A549 (cell line): ENCODE measurements around the gene ALG12. TPM values are rescaled to one million over a fixed set of nuclear protein-coding genes. Genes with fewer than 3 reads are reported as not detected.

Experiments
- ATAC-seq, 2 experiments: fragments of 200-7000 bp in 1 of 2; fragments of >200 bp in 1 of 2; cut with Nextera tagmentation in 1 of 2; cut with Tn5 transposase in 1 of 2; 3 replicates each; pipeline versions ENCODE4 v1.8.0 to v1.9.1; 2018 to 2020; ENCODE audit warnings: mild to moderate bottlenecking in 1 of 2, moderate library complexity in 1 of 2
- CTCF ChIA-PET: fragments of 300-600 bp; sonication (Branson Sonifier 250); formaldehyde crosslinking; extraction: SDS; loops from one replicate; lab custom pipeline; 2021; ENCODE audit warnings: antibody characterized with exemption, inconsistent platforms; lab: Yijun Ruan, JAX
- POLR2A ChIA-PET: fragments of 350-600 bp; formaldehyde crosslinking; extraction: SDS; loops from one replicate; lab custom pipeline; 2021; ENCODE audit warnings: antibody characterized with exemption, inconsistent platforms; lab: Yijun Ruan, JAX
- DNase-seq, 2 experiments: peaks; one replicate each; pipeline versions ENCODE4 v3.0.0 to v3.0.0-alpha.2; 2011 to 2016; ENCODE audit warnings: low read depth in 1 of 2, low spot score in 1 of 2
- FAIRE-seq: peaks from 2 replicates; lab custom pipeline; 2011; peaks lifted over from hg19 to GRCh38; lab: Jason Lieb, UNC
- H3K27ac ChIP-seq, 2 experiments: fragments of >200 bp; sonication (Bioruptor Twin); formaldehyde crosslinking; 3 replicates each; pipeline ENCODE4 v1.5.1; 2016 to 2017
- H3K4me1 ChIP-seq: fragments of >200 bp; sonication (Bioruptor Twin); formaldehyde crosslinking; 3 replicates; pipeline ENCODE4 v1.6.1; 2016
- H3K4me2 ChIP-seq: fragments of >200 bp; sonication (Bioruptor Twin); formaldehyde crosslinking; 3 replicates; pipeline ENCODE4 v1.6.1; 2016
- H3K4me3 ChIP-seq: fragments of >200 bp; sonication (Bioruptor Twin); formaldehyde crosslinking; 3 replicates; pipeline ENCODE4 v1.5.1; 2016
- H3K9me3 ChIP-seq: fragments of >200 bp; sonication (Bioruptor Twin); formaldehyde crosslinking; 3 replicates; pipeline ENCODE4 v1.6.1; 2016
- ATOH8 ChIP-seq: fragments of 250-450 bp; sonication (Bioruptor Pico); IDR thresholded peaks from 2 replicates; pipeline ENCODE4 v1.5.0; 2020; ENCODE audit warnings: low read depth, mild to moderate bottlenecking, moderate library complexity
- BCL3 ChIP-seq: fragments of >200 bp; sonication (Bioruptor Twin); formaldehyde crosslinking; IDR thresholded peaks from 3 replicates; pipeline ENCODE4 v1.6.1; 2016
- CEBPB ChIP-seq, 2 experiments: fragments of >200 bp in 1 of 2; sonication (Bioruptor Twin) in 1 of 2; formaldehyde crosslinking in 1 of 2; IDR thresholded peaks; 2 replicates each; pipeline ENCODE4 v1.6.1; 2012 to 2016
- E2F6 ChIP-seq: IDR thresholded peaks from 2 replicates; pipeline ENCODE4 v1.6.1; 2012; ENCODE audit warnings: low read depth, borderline replicate concordance
- EHMT2 ChIP-seq: fragments of 200-600 bp; sonication (generic); IDR thresholded peaks from 2 replicates; pipeline ENCODE4 v1.6.1; 2016; ENCODE audit warnings: antibody characterized with exemption, low read depth, mild to moderate bottlenecking, moderate library complexity
- ELK1 ChIP-seq: fragments of 150-350 bp; IDR thresholded peaks from 2 replicates; pipeline ENCODE4 v1.6.1; 2014; ENCODE audit warnings: low read depth, mild to moderate bottlenecking, low read length
- ESRRA ChIP-seq: fragments of 150-350 bp; IDR thresholded peaks from 2 replicates; pipeline ENCODE4 v1.6.1; 2014; ENCODE audit warnings: mild to moderate bottlenecking, low read length, borderline replicate concordance
- KDM1A ChIP-seq: fragments of 200-600 bp; sonication (generic); IDR thresholded peaks from 2 replicates; pipeline ENCODE4 v1.6.1; 2016; ENCODE audit warnings: low read depth, mild to moderate bottlenecking
- KDM5A ChIP-seq: fragments of 200-600 bp; sonication (generic); IDR thresholded peaks from 2 replicates; pipeline ENCODE4 v1.6.1; 2016; ENCODE audit warnings: antibody characterized with exemption, mild to moderate bottlenecking
- MAFK ChIP-seq: fragments of 450-650 bp; IDR thresholded peaks from 2 replicates; pipeline ENCODE4 v1.6.1; 2014; ENCODE audit not compliant: partially characterized antibody
- MAZ ChIP-seq: fragments of 150-350 bp; IDR thresholded peaks from 2 replicates; pipeline ENCODE4 v1.6.1; 2014; ENCODE audit warnings: antibody characterized with exemption, low read depth, low read length, borderline replicate concordance
- PBX3 ChIP-seq: IDR thresholded peaks from 2 replicates; pipeline ENCODE4 v1.6.1; 2012
- RAD21 ChIP-seq, 2 experiments: fragments of >200 bp in 1 of 2; sonication (Bioruptor Twin) in 1 of 2; formaldehyde crosslinking in 1 of 2; IDR thresholded peaks in 1 of 2; conservative IDR thresholded peaks in 1 of 2; 2 replicates in 1 of 2; 3 replicates in 1 of 2; pipeline ENCODE4 v1.6.1; 2012 to 2018; ENCODE audit warnings: inconsistent platforms in 1 of 2
- RARB ChIP-seq: fragments of 250-450 bp; sonication (Bioruptor Pico); IDR thresholded peaks from 2 replicates; pipeline ENCODE4 v1.8.0; 2021; ENCODE audit warnings: mild to moderate bottlenecking, moderate library complexity
- REST ChIP-seq: fragments of 200-600 bp; sonication (generic); IDR thresholded peaks from 2 replicates; pipeline ENCODE4 v1.6.1; 2016; ENCODE audit warnings: antibody characterized with exemption, mild to moderate bottlenecking, moderate library complexity
- SREBF2 ChIP-seq: fragments of 450-650 bp; IDR thresholded peaks from 2 replicates; pipeline ENCODE4 v1.6.1; 2014; ENCODE audit warnings: mild to moderate bottlenecking, moderate library complexity
- TFCP2L1 ChIP-seq: fragments of 250-450 bp; sonication (Bioruptor Pico); IDR thresholded peaks from 2 replicates; pipeline ENCODE4 v1.5.0; 2021; ENCODE audit warnings: mild to moderate bottlenecking
- ZNF302 ChIP-seq: fragments of 250-450 bp; sonication (Bioruptor Pico); IDR thresholded peaks from 2 replicates; pipeline ENCODE4 v1.9.0; 2021; ENCODE audit warnings: inconsistent platforms, mild to moderate bottlenecking, moderate library complexity
- ZSCAN20 ChIP-seq: fragments of 250-450 bp; sonication (Bioruptor Pico); IDR thresholded peaks from 2 replicates; pipeline ENCODE4 v1.8.0; 2022; ENCODE audit warnings: mild to moderate bottlenecking, moderate library complexity
- WGBS: methylation state at CpG from one replicate; pipeline ENCODE4 v1.1.6; 2017; ENCODE audit errors: missing lambda C conversion rate; 5-methylcytosine and 5-hydroxymethylcytosine counted together
- polyA plus RNA-seq, 4 experiments: library from polyadenylated mRNA; depleted of rRNA in 3 of 4; stranded (reverse); fragments of >200 nt; fragmentation: RNase III in 1 of 4; extraction: RNeasy Plus Mini Kit Qiagen cat#74134 plus additional on column Dnase treatment in 1 of 4; gene quantifications; 2 replicates in 3 of 4; 3 replicates in 1 of 4; pipeline ENCODE4 v1.2.3, GENCODE V29; 2011 to 2017

ALG12 gene
- polyA plus RNA-seq, 2 of the 4 experiments (the other 2 are of a cell fraction) = 4.4 to 7.7 TPM

- Histone ChIP-seq H3K27ac (peak overlapping the region; percentile 91 to 93; a peak in 5 of 6 replicates), H3K4me3 (no peak overlapping the region), H3K9me3 (no peaks in the 10 kb centered on the region), H3K4me1 (peaks cover 61% of the 10 kb centered on the region), H3K4me2 (no peak overlapping the region)
- ChIA-PET CTCF (interaction anchor here (0.6 kb wide), 2 partner anchors 35 to 80 kb away, joined by 3 read pairs; no protein-coding TSS in a partner anchor), POLR2A (no interaction called here)
- ATAC-seq (no peak), FAIRE-seq (no peak), DNase-seq (no peak)
- WGBS = 97% methylated on average over 7 of the region's 18 CpGs
- TF ChIP-seq KDM5A (no peak), MAFK (no peak), REST (no peak), TFCP2L1 (CRISPR knock-in tag) (no peak), ZSCAN20 (CRISPR knock-in tag) (no peak), ELK1 (no peak), EHMT2 (no peak), MAZ (no peak), KDM1A (no peak), ESRRA (no peak), SREBF2 (no peak), CEBPB (IDR thresholded peaks at IDR 0.05) (no peak), BCL3 (no peak), E2F6 (no peak), ZNF302 (CRISPR knock-in tag) (no peak), RAD21 (conservative IDR thresholded peaks at IDR 0.05 in 1 of 2, IDR thresholded peaks at IDR 0.05 in 1 of 2) (no peak), PBX3 (no peak), RARB (CRISPR knock-in tag) (no peak), ATOH8 (CRISPR knock-in tag) (no peak)
These were observed 32.3 kb upstream of the ALG12 start for GRCh38 chr22:49950396-49950994.
